Natural killer cell treated with Interleukin-12 subunit alpha and Interleukin-12 subunit beta and Interleukin-15 and Interleukin-18, amount 100 ng/mL, for 72 hours (primary cell): ENCODE results near the gene TMEM178B. TPM values are rescaled to one million over a fixed set of nuclear protein-coding genes. Genes with fewer than 3 reads are reported as not detected.
"Not testable (repeated sequence)": the region's sequence is repeated elsewhere in the genome, so short reads cannot be mapped to it uniquely, and the experiment has no call there.

ENCODE experiments used
- ATAC-seq, 2 donors: fragments of 150-1000 bp; cut with Tn5 transposase in 1 of 2; sonication (Bioruptor Pico), chemical (Tn5 transposase) in 1 of 2; 2 replicates each; pipeline ENCODE4 v1.10.0; 2021
- DNase-seq: peaks from one replicate; pipeline ENCODE4 v3.0.0; 2022; ENCODE audit warnings: low spot score
- H3K27ac Mint-ChIP-seq, 2 donors: 1 replicate in 1 of 2; 2 replicates in 1 of 2; pipeline ENCODE4 v1.8.0; 2022; ENCODE audit warnings: mixed read lengths in 2 of 2, mild to moderate bottlenecking in 1 of 2, moderate library complexity in 1 of 2
- H3K27me3 Mint-ChIP-seq, 2 donors: 1 replicate in 1 of 2; 2 replicates in 1 of 2; pipeline ENCODE4 v1.8.0; 2022; ENCODE audit warnings: mixed read lengths in 2 of 2
- H3K36me3 Mint-ChIP-seq: one replicate; pipeline ENCODE4 v1.8.0; 2022; ENCODE audit warnings: mixed read lengths
- H3K4me1 Mint-ChIP-seq, 2 donors: 1 replicate in 1 of 2; 2 replicates in 1 of 2; pipeline ENCODE4 v1.8.0; 2022; ENCODE audit warnings: low read depth in 2 of 2, mixed read lengths in 2 of 2, mild to moderate bottlenecking in 1 of 2
- H3K4me3 Mint-ChIP-seq: one replicate; pipeline ENCODE4 v1.8.0; 2022; ENCODE audit warnings: mixed read lengths
- H3K9me3 Mint-ChIP-seq: 2 replicates; pipeline ENCODE4 v1.8.0; 2022; ENCODE audit warnings: mixed read lengths
- total RNA-seq, 2 donors: library from RNA; stranded (reverse); gene quantifications; one replicate each; pipeline ENCODE4 v1.2.3, GENCODE V29; 2022

Gene TMEM178B
- 1 to 10 TPM; 8.2 to 9.0 TPM for total RNA-seq

DNA sequence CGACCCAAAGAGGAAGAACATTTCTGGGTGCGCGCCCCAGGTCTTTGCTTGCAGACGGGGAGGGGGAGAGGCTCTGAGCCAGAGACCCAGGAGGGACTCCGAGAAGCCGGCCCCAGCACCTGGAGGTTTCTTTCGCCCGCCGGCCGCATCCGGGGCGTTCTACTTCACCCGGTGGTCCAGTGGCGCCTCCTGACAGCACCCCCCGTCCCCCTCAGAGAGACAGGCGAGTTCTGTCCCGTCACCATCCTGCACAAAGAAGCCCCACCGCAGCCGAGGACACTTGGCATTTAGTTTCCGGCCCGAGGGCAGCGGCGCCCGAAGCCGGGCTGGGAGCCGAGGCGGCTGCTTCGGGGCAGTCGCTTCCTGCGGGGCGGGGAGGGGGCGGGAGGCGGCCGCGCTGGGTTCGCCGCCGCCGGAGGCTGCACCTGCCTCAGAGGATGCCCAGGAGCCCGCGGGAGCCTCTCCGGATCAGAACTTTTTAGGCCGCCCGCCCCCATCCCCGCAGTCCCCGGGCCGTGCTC lies at the start of gene TMEM178B:
Gene TMEM178B, plus strand, starts transcription at position 424 of the 521 bp plus-strand sequence.
- peaks cover 6 to 16% of the 10 kb centered on the region in 2 donors for H3K4me1 Mint-ChIP-seq
- H3K36me3 Mint-ChIP-seq = peaks cover 12% of the 10 kb centered on the region
- no peak for DNase-seq
- peaks cover 33 to 38% of the 10 kb centered on the region in 2 donors for H3K27me3 Mint-ChIP-seq
- peak within 1 kb of the TSS in 1 of 2 donors; percentile 57 for H3K27ac Mint-ChIP-seq
- ATAC-seq = peak; percentile 60 to 71
- peak within 1 kb of the TSS; percentile 78 for H3K4me3 Mint-ChIP-seq
- no peaks in the 10 kb centered on the region for H3K9me3 Mint-ChIP-seq

DNA sequence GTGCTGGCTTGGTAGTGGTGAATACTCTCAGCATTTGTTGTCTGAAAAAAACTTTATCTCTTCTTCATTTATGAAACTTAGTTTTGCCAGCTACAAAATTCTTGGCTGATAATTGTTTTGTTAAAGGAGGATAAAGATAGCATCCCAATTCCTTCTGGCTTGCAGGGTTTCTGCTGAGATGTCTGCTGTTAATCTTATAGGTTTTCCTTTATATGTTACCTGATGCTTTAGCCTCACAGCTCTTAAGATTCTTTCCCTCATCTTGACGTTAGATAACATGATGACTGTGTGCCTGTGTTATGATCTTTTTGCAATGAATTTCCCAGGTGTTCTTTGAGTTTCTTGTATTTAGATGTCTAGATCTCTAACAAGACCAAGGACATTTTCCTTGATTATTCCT lies 49.2 kb upstream of the TMEM178B start:
- peaks cover 6 to 7% of the 10 kb centered on the region in 2 donors for H3K4me1 Mint-ChIP-seq
- H3K9me3 Mint-ChIP-seq = peaks cover 7% of the 10 kb centered on the region
- peaks cover 29% of the 10 kb centered on the region for H3K36me3 Mint-ChIP-seq
- peaks cover 35 to 36% of the 10 kb centered on the region in 2 donors for H3K27me3 Mint-ChIP-seq
- no peak overlapping the region for H3K27ac Mint-ChIP-seq
- no peak overlapping the region for H3K4me3 Mint-ChIP-seq
- DNase-seq = no peak
- ATAC-seq = no peak

DNA sequence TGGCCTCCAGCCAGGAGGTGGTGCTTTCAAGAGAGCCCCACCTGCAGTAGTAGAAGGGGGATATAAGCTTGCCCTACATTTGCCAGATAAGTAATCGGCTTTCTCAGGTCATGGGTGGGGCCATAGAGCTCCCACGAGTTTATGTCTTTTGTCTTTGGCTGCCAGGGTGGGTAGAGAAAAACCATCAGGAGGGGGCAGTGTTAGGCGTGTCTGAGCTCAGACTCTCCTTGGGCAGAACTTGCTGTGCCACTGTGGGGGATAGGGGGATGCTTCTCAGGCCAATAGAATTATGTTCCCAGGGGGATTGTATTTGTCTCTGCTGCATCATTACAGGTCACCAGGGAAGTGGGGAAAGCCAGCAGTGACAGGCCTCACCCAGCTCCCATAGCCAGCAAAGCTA lies 46.8 kb upstream of the TMEM178B start:
- no peak for DNase-seq
- Mint-ChIP-seq H3K36me3 (peaks cover 32% of the 10 kb centered on the region), H3K27me3 (peaks cover 31 to 36% of the 10 kb centered on the region in 2 donors), H3K4me1 (peaks cover 6 to 7% of the 10 kb centered on the region in 2 donors), H3K27ac (no peak overlapping the region), H3K4me3 (no peak overlapping the region), H3K9me3 (peaks cover 7% of the 10 kb centered on the region)
- no peak for ATAC-seq

DNA sequence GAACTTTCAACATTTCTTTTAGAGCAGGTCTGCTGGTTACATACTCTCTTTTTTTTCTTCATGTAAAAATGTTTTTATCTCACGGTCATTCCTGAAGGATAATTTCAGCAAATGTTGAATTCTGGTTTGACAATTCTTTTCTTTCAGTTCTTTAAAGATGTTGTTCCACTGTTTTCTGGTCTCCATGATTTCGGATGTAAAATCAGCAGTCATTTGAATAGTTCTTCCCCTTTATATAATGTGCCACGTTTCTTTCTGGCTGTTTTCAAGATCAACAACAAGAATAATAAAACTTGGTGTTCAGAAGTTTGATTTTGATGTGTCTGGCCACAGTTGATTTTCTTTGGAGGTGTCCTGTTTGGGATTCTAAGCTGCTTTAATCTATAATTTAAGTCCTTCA lies 45.1 kb upstream of the TMEM178B start:
- Mint-ChIP-seq H3K9me3 (peaks cover 7% of the 10 kb centered on the region), H3K27me3 (peaks cover 25 to 26% of the 10 kb centered on the region in 2 donors), H3K4me1 (peaks cover 0 to 3% of the 10 kb centered on the region in 2 donors), H3K4me3 (no peak overlapping the region), H3K27ac (no peak overlapping the region), H3K36me3 (peaks cover 24% of the 10 kb centered on the region)
- no peak for ATAC-seq
- DNase-seq = no peak

DNA sequence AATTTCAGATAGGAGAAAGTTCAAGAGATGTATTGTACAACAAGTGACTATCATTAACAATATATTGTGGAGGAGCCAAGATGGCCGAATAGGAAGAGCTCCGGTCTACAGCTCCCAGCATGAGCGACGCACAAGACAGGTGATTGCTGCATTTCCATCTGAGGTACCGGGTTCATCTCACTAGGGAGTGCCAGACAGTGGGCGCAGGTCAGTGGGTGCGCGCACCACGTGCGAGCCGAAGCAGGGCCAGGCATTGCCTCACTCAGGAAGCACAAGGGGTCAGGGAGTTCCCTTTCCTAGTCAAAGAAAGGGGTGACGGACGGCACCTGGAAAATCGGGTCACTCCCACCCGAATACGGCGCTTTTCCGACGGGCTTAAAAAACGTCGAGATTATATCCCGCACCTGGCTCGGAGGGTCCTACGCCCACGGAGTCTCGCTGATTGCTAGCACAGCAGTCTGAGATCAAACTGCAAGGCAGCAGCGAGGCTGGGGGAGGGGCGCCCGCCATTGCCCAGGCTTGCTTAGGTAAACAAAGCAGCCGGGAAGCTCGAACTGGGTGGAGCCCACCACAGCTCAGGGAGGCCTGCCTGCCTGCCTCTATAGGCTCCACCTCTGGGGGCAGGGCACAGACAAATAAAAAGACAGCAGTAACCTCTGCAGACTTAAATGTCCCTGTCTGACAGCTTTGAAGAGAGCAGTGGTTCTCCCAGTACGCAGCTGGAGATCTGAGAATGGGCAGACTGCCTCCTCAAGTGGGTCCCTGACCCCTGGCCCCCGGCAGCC lies 41.1 kb upstream of the TMEM178B start:
- peaks cover 18 to 46% of the 10 kb centered on the region in 2 donors for H3K27me3 Mint-ChIP-seq
- H3K27ac Mint-ChIP-seq, ATAC-seq, H3K4me3 Mint-ChIP-seq, H3K4me1 Mint-ChIP-seq, DNase-seq, H3K9me3 Mint-ChIP-seq: not testable (repeated sequence)
- H3K36me3 Mint-ChIP-seq = peaks cover 12% of the 10 kb centered on the region

DNA sequence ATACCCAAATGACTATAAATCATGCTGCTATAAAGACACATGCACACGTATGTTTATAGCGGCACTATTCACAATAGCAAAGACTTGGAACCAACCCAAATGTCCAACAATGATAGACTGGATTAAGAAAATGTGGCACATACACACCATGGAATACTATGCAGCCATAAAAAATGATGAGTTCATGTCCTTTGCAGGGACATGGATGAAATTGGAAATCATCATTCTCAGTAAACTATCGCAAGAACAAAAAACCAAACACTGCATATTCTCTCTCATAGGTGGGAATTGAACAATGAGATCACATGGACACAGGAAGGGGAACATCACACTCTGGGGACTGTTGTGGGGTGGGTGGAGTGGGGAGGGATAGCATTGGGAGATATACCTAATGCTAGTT lies 35.8 kb upstream of the TMEM178B start:
- not testable (repeated sequence) for H3K9me3 Mint-ChIP-seq, DNase-seq, ATAC-seq, H3K4me1 Mint-ChIP-seq, H3K27ac Mint-ChIP-seq, H3K36me3 Mint-ChIP-seq, H3K4me3 Mint-ChIP-seq
- peaks cover 13 to 40% of the 10 kb centered on the region in 2 donors for H3K27me3 Mint-ChIP-seq

DNA sequence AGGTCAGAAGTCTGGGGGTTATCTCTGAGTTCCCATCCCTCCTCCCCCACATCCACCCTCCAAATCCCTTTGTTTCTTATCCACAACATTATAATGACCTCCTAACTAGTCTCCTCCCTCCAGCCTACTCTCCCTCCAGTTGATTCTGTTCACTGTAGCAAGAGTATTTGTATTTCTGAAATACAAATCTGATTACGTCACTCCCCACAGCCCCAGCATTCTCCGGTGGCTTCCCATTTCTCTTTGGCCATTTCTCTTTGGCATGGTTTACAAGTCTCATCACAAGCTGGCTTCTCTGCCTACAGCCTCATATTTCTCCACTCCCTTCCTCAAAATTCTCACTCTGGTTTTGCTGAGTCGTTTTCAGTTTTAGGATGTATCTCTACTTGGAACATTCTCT lies 34.5 kb upstream of the TMEM178B start:
- H3K9me3 Mint-ChIP-seq = no peaks in the 10 kb centered on the region
- H3K27ac Mint-ChIP-seq = no peak overlapping the region
- no peak for ATAC-seq
- no peak for DNase-seq
- H3K36me3 Mint-ChIP-seq = peaks cover 10% of the 10 kb centered on the region
- H3K27me3 Mint-ChIP-seq = peaks cover 16 to 32% of the 10 kb centered on the region in 2 donors
- H3K4me1 Mint-ChIP-seq = peaks cover 6 to 7% of the 10 kb centered on the region in 2 donors
- no peak overlapping the region for H3K4me3 Mint-ChIP-seq

DNA sequence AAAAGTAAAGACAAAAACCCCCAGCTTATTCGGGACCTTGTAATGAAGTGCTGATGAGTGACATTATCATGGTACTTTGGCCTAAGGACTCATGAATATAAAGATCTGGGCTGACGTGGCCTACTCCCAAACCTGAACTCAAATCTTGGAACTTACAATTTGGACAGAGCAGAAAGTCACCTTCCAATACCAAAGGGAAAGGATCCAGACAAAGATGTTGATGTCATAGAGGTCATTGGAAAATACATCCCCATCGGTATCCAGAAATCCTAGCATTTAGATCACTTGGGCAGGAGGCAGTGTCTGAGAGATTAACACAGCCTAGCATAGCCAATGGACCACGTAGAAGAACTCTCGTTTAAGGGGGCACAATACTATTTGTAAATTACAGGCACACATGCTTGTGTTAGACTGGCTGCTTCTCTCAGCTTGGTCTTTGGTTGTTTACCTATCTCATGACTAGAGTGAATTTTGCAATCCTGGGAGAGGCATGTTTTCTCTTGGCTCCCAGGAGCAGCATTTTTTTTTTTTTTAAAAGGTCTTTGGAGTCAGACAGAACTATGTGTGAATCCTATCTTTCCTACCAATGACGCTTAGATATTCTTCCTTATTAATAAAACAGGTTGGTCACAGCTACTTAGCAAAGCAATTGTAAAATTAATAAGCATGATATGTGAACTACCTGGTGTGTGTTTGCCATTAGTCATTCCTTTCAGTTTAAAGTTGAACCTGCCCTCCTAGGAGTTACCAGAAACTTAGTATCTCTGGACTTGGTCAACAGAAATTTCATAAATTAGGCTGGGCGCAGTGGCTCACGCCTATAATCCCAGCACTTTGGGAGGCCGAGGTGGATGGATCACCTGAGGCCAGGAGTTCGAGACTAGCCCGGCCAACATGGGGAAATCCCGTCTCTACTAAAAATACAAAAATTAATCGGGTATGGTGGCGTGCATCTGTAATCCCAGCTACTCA lies 31.4 kb upstream of the TMEM178B start:
- H3K4me3 Mint-ChIP-seq = no peak overlapping the region
- no peaks in the 10 kb centered on the region for H3K9me3 Mint-ChIP-seq
- peak overlapping the region in 1 of 2 donors; percentile 23 for H3K27ac Mint-ChIP-seq
- peaks cover 8% of the 10 kb centered on the region for H3K36me3 Mint-ChIP-seq
- H3K4me1 Mint-ChIP-seq = peaks cover 6 to 7% of the 10 kb centered on the region in 2 donors
- no peak for DNase-seq
- ATAC-seq = no peak
- H3K27me3 Mint-ChIP-seq = peaks cover 30% of the 10 kb centered on the region in 2 donors

DNA sequence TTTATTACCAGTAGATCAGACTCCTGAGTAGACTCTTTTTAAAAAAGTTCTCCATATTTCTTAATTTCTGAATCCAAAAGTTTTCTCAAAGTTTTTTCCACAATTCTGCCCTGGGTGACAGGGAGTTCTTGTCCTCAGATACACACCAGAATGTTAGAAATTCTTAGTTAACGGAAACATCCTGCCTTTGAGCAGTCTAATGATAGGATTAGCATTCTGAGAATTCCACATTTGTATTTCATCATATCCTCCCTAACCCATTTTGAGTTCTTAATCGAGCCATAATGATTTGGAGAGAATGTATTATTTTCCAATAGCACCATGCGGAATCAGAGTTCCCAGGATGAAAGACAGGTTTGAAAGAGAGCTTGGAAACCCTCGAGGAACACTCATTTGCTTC lies 30.2 kb upstream of the TMEM178B start:
- Mint-ChIP-seq H3K36me3 (peaks cover 8% of the 10 kb centered on the region), H3K4me3 (no peak overlapping the region), H3K4me1 (peaks cover 6 to 10% of the 10 kb centered on the region in 2 donors), H3K27ac (no peak overlapping the region), H3K27me3 (peaks cover 30 to 32% of the 10 kb centered on the region in 2 donors), H3K9me3 (no peaks in the 10 kb centered on the region)
- no peak for ATAC-seq
- no peak for DNase-seq

DNA sequence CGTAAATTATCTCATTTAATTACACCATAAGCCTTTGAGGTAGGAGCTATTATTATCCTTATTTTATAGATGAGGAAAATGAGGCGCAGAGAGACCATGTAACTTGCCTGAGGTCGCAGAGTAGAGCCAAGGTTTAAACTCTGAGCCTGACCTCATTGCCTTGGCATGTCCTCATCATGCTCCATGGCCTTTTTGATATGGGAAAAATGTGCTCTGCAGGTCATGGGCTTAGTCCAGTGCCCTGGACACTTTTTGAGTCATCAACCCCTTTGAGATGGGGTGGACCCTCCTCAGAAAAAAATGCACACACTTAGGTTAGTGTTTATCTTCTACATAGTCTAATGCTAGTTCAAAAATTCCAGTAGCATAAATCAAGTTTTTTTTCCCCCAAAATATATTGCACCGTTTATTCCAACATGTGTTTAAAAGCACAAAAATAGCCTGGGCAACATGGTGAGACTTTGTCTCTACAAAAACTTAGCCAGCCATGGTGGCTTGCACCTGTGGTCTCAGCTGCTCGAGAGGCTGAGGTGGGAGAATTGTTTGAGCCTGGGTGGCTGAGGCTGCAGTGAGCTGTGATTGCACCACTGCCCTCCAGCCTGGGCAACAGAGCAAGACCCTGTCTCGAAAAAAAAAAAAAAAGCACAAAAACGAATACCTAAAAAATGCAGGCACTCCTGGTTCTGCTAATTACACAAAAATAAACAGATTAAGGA lies 28.6 kb upstream of the TMEM178B start:
- no peak overlapping the region for H3K4me3 Mint-ChIP-seq
- H3K36me3 Mint-ChIP-seq = peaks cover 4% of the 10 kb centered on the region
- ATAC-seq = no peak
- H3K27ac Mint-ChIP-seq = no peak overlapping the region
- H3K27me3 Mint-ChIP-seq = peaks cover 26 to 30% of the 10 kb centered on the region in 2 donors
- DNase-seq = no peak
- peaks cover 0 to 3% of the 10 kb centered on the region in 2 donors for H3K4me1 Mint-ChIP-seq
- no peaks in the 10 kb centered on the region for H3K9me3 Mint-ChIP-seq

DNA sequence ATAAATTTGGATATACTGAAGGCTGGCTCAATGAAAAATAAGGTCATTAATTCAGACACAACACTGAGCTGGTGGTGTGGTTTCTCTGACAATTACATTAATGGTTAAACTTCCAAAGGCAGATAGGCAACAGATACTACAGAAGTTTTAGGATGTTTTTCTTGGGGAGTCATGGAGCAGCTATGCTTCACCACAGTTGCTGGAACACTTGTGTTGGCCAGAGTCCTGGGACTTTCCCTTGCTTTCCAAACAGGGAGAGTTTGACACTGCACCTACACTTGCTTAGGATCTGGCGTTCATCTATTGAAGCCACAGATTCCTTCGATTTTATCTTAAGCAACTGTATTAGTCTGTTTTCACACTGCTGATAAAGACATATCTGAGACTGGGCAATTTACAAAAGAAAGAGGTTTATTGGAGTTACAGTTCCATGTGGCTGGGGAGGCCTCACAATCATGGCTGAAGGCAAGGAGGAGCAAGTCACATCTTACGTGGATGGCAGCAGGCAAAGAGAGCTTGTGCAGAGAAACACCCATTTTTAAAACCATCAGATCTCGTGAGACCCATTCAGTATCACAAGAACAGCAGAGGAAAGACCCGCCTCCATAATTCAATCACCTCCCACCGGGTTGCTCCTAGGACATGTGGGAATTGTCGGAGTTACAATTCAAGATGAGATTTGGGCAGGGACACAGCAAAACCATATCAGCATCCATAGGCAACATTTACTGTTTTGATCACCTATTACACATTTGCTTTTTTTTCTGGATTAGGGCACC lies 27.8 kb upstream of the TMEM178B start:
- H3K4me1 Mint-ChIP-seq = peaks cover 0 to 3% of the 10 kb centered on the region in 2 donors
- H3K4me3 Mint-ChIP-seq = no peak overlapping the region
- no peak for ATAC-seq
- H3K27me3 Mint-ChIP-seq = peaks cover 23 to 28% of the 10 kb centered on the region in 2 donors
- no peak for DNase-seq
- no peaks in the 10 kb centered on the region for H3K9me3 Mint-ChIP-seq
- H3K36me3 Mint-ChIP-seq = peaks cover 4% of the 10 kb centered on the region
- H3K27ac Mint-ChIP-seq = no peak overlapping the region

DNA sequence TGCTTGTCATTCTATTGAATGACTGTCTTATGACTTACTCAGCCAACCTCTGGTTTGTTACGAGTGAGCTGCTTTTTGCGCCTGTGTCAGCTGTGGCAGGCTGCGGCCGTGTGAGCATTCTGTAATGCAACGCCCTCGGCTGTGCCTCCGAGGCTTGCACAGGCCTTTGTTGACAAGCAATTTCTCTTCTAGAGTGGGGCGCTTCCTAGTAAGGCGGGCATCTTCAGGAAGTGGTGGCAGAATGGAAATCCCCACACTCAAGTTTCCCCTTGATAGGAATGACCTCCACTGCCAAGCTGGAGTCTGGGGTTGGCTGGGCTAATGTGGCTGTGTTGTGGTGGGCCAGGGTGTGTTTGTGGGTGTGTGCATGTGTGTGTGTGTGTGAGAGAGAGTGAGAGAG lies 20.2 kb upstream of the TMEM178B start:
- DNase-seq = peak; percentile 94

More for the DNA sequence above, 20.2 kb upstream of the TMEM178B start:
- Mint-ChIP-seq H3K4me1 (peaks cover 24 to 31% of the 10 kb centered on the region in 2 donors), H3K27ac (peak overlapping the region; percentile 83), H3K36me3 (no peaks in the 10 kb centered on the region), H3K4me3 (peak overlapping the region; percentile 69), H3K9me3 (no peaks in the 10 kb centered on the region), H3K27me3 (peaks cover 5 to 6% of the 10 kb centered on the region in 2 donors)
- ATAC-seq = peak; percentile 97
